ENCODE measurements around the gene AP4M1.

DNA sequence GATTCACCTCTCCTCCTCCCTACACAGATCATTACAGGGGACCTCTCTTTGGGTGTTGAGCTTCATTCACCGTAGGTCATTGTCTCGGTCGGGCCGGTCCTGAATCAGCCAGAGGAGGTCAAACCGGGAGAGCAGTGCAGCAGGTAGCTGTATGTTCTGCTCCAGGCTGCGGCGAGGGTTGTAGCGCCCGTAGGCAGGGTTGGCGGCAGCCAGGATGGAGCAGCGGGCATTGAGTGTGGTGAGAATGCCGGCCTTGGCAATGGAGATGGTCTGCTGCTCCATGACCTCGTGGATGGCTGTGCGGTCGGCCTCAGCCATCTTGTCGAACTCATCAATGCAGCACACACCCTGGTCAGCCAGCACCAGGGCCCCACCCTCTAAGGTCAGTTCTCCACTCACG is 5.7 kb upstream of the AP4M1 start:
- TF ChIP-seq CTCF (IDR thresholded peaks at IDR 0.05) (no peak), POLR2A (IDR thresholded peaks at IDR 0.05) (no peak)
